ENCODE results near the gene PIEZO2.
"Not testable (repeated sequence)": the region's sequence is repeated elsewhere in the genome, so short reads cannot be mapped to it uniquely, and the experiment has no call there.

Gene PIEZO2

GRCh38 chr18:10663750-10664149 is 485.6 kb downstream of the PIEZO2 start:
- no peak for DNase-seq

GRCh38 chr18:10661317-10661716 is 488.1 kb downstream of the PIEZO2 start:
- DNase-seq = peak; percentile 63

GRCh38 chr18:10660179-10660884 is 489.0 kb downstream of the PIEZO2 start:
- peak; percentile 78 for DNase-seq

GRCh38 chr18:10659594-10659993 is 489.8 kb downstream of the PIEZO2 start:
- no peak for DNase-seq

GRCh38 chr18:10659000-10659399 is 490.4 kb downstream of the PIEZO2 start:
- DNase-seq = no peak

- DNase-seq = not testable (repeated sequence)
These were observed 505.4 kb downstream of the PIEZO2 start for GRCh38 chr18:10644003-10644402.

- not testable (repeated sequence) for DNase-seq
These were observed 506.3 kb downstream of the PIEZO2 start for GRCh38 chr18:10642915-10643524.

- DNase-seq = not testable (repeated sequence)
These were observed 510.9 kb downstream of the PIEZO2 start for GRCh38 chr18:10638539-10638885.

- not testable (repeated sequence) for DNase-seq
These were observed 511.4 kb downstream of the PIEZO2 start for GRCh38 chr18:10637858-10638538.

GRCh38 chr18:10629076-10629475 is 520.3 kb downstream of the PIEZO2 start:
- not testable (repeated sequence) for DNase-seq

- DNase-seq = not testable (repeated sequence)
These were observed 522.7 kb downstream of the PIEZO2 start for GRCh38 chr18:10626606-10627213.

- DNase-seq = not testable (repeated sequence)
These were observed 525.8 kb downstream of the PIEZO2 start for GRCh38 chr18:10623606-10624005.

GRCh38 chr18:10622982-10623381 is 526.4 kb downstream of the PIEZO2 start:
- DNase-seq = not testable (repeated sequence)

GRCh38 chr18:10620670-10621329 is 528.6 kb downstream of the PIEZO2 start:
- DNase-seq = peak; percentile 11
